ENCODE data around the gene USP10.

Gene USP10

GRCh38 chr16:84752600-84752999 is 52.8 kb downstream of the USP10 start:
- DNase-seq (ENCODE audit: low read depth, low spot score) = no peak
- Histone ChIP-seq H3K36me3 (ENCODE audit: control insufficient read depth, insufficient read depth, low read length) (no peaks in the 10 kb centered on the region), H3K27me3 (ENCODE audit: control insufficient read depth, insufficient read depth, low read length) (no peaks in the 10 kb centered on the region), H3K27ac (ENCODE audit: low read length) (no peak overlapping the region), H3K9me3 (ENCODE audit: control insufficient read depth, insufficient read depth, low read length) (no peaks in the 10 kb centered on the region), H3K4me3 (ENCODE audit: low read length) (no peak overlapping the region), H3K4me1 (ENCODE audit: control insufficient read depth, insufficient read depth, low read length) (0 out of 2 replicates have a peak, but pooled peaks cover 2% of the 10 kb centered on the region)
- WGBS (ENCODE audit: insufficient coverage, insufficient read length) = 100% methylated on average over 1 of the region's 8 CpGs

DNA sequence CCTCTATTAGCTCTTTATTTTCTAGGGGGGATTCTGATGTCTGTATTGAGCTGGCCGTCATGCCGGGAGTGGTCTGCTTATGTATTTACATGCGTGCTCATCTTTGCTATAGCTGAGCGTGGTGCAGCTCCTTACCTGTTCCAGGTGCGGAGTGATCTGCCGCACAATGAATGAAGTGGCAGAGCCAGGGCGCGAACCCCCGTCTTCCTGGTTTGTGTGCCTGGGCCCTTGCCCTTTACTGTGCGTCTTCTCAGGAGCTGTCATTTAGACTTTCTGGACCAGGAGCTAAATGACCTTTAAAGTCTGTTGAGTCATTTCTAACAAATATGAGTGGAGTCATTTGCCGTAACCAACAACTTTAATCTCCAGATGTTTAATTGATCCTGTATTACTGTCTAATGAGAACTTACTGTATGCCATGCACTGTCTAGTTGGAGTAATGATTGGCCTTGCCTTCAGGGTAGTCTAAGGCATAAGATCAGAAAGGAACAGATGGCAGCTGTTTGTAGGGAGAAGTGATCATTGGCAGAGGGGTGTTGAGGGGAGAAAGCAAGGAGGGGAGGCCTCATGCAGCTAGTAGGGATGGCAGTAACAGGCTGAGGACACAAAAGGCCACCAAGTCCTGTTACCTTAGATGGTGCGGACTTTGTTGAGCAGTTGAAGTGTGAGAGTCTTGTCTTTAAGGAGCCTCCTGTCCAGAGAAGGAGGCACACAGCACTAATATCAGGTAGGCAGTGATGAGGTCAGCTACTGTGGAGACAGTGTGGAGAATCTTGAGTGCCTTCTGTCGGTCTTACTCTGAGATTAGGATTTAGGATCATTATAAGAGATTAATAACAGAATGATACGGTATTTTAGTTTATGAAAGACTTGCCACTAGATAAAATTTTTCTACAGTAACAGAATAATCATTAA is 53.9 kb downstream of the USP10 start:
- no peaks in the 10 kb centered on the region for H3K9me3 ChIP-seq (ENCODE audit: control insufficient read depth, insufficient read depth, low read length)
- no peaks in the 10 kb centered on the region for H3K27me3 ChIP-seq (ENCODE audit: control insufficient read depth, insufficient read depth, low read length)
- H3K27ac ChIP-seq (ENCODE audit: low read length) = no peak overlapping the region
- 0 out of 2 replicates have a peak, but pooled peaks cover 2% of the 10 kb centered on the region for H3K4me1 ChIP-seq (ENCODE audit: control insufficient read depth, insufficient read depth, low read length)
- no peaks in the 10 kb centered on the region; the same call in 1 of the 2 replicates for H3K36me3 ChIP-seq (ENCODE audit: control insufficient read depth, insufficient read depth, low read length)
- DNase-seq (ENCODE audit: low read depth, low spot score) = no peak
- no peak overlapping the region for H3K4me3 ChIP-seq (ENCODE audit: low read length)
- WGBS (ENCODE audit: insufficient coverage, insufficient read length) = no CpG with 5 or more reads among the region's 14 CpGs

DNA sequence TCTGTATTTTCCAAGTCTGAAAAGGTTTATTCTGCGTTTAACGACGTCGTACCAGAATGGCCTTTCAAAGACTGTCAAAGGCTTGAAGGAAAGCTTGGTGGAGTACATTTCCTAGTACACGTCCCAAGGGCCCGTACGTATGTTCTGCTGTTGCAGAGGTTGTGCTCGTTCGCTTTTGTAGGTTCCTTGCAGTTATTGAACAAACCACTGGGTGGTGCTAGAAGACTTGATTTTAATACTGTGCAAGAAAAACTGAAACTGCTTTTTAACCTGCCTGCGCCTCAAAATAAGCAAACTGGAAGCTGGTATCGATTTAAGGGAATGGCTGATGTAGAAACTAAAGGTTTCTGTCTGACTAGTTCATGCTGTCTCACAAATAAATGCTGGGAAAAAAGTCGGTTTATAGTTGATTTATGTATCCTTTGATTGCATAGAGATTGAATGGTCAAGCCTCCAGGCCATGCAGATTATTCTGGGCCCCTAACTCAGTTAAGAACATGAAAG is 54.6 kb downstream of the USP10 start:
- no peak overlapping the region for H3K4me3 ChIP-seq (ENCODE audit: low read length)
- peak; percentile 71 for DNase-seq (ENCODE audit: low read depth, low spot score)
- no peaks in the 10 kb centered on the region for H3K27me3 ChIP-seq (ENCODE audit: control insufficient read depth, insufficient read depth, low read length)
- no peaks in the 10 kb centered on the region for H3K9me3 ChIP-seq (ENCODE audit: control insufficient read depth, insufficient read depth, low read length)
- H3K36me3 ChIP-seq (ENCODE audit: control insufficient read depth, insufficient read depth, low read length) = no peaks in the 10 kb centered on the region; the same call in 1 of the 2 replicates
- H3K4me1 ChIP-seq (ENCODE audit: control insufficient read depth, insufficient read depth, low read length) = 0 out of 2 replicates have a peak, but pooled peaks cover 2% of the 10 kb centered on the region
- WGBS (ENCODE audit: insufficient coverage, insufficient read length) = no CpG with 5 or more reads among the region's 12 CpGs
- H3K27ac ChIP-seq (ENCODE audit: low read length) = no peak overlapping the region

DNA sequence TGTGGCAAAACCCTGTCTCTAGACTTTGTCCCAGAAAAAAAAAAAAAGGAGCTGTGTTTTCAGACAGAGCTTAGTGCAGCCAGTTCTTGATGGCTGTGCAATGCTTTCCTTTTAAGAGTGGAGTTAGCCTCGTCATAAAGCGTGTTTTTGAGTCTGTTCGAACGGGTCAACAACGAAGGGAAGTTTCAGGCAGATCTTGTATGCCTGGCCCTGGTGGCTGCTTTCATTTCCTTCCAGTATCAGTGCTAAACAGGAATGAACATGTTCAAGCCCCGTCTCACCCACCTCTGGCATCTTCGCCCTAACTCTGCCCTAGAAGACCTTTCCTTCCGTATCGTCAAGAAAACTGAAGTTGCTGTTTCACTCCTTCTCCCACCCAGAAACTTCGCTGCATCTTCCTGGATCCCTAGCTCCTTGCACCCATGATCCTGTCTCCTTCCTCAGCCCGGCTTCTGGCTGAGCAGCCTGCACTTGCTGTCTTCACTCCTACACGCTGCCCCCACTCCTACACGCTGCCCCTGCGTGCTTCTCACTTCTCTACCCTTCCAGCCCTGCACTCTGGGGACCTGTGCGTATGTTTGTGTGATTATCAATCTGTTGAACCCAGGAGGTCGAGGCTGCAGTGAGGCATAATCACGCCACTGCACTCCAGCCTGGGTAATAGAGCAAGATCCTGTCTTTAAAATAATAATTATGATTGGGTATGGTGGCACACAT is 55.3 kb downstream of the USP10 start:
- H3K36me3 ChIP-seq (ENCODE audit: control insufficient read depth, insufficient read depth, low read length) = no peaks in the 10 kb centered on the region; the same call in 1 of the 2 replicates
- H3K27ac ChIP-seq (ENCODE audit: low read length) = no peak overlapping the region
- H3K4me3 ChIP-seq (ENCODE audit: low read length) = no peak overlapping the region
- H3K27me3 ChIP-seq (ENCODE audit: control insufficient read depth, insufficient read depth, low read length) = no peaks in the 10 kb centered on the region
- no CpG with 5 or more reads among the region's 17 CpGs for WGBS (ENCODE audit: insufficient coverage, insufficient read length)
- H3K4me1 ChIP-seq (ENCODE audit: control insufficient read depth, insufficient read depth, low read length) = 0 out of 2 replicates have a peak, but pooled peaks cover 2% of the 10 kb centered on the region
- H3K9me3 ChIP-seq (ENCODE audit: control insufficient read depth, insufficient read depth, low read length) = no peaks in the 10 kb centered on the region
- no peak for DNase-seq (ENCODE audit: low read depth, low spot score)

DNA sequence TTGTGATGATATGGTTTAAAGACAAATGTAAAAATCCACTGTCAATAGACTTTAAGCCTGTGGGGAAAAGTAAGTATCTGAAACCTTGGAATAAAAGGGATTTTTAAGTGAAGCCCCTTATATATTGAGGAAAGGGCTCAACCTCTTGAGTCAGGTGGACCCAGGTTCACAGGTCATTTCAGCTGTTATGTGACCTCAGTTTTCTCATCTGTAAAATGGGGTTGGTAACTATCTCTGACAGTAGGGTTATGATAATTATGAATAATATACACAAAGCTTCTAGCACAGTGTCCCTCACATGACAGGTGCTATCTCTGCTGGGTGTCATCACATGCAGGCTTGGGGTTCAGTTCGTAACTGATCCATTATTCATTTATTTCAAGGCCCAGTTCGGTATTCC is 57.0 kb downstream of the USP10 start:
- Histone ChIP-seq H3K4me3 (ENCODE audit: low read length) (no peak overlapping the region), H3K36me3 (ENCODE audit: control insufficient read depth, insufficient read depth, low read length) (peaks cover 5% of the 10 kb centered on the region), H3K9me3 (ENCODE audit: control insufficient read depth, insufficient read depth, low read length) (no peaks in the 10 kb centered on the region), H3K27ac (ENCODE audit: low read length) (no peak overlapping the region), H3K4me1 (ENCODE audit: control insufficient read depth, insufficient read depth, low read length) (0 out of 2 replicates have a peak, but pooled peaks cover 2% of the 10 kb centered on the region), H3K27me3 (ENCODE audit: control insufficient read depth, insufficient read depth, low read length) (no peaks in the 10 kb centered on the region)
- no peak for DNase-seq (ENCODE audit: low read depth, low spot score)
- WGBS (ENCODE audit: insufficient coverage, insufficient read length) = no CpG with 5 or more reads among the region's 2 CpGs

- Histone ChIP-seq H3K9me3 (ENCODE audit: control insufficient read depth, insufficient read depth, low read length) (no peaks in the 10 kb centered on the region), H3K4me3 (ENCODE audit: low read length) (no peak overlapping the region), H3K4me1 (ENCODE audit: control insufficient read depth, insufficient read depth, low read length) (0 out of 2 replicates have a peak, but pooled peaks cover 2% of the 10 kb centered on the region), H3K27ac (ENCODE audit: low read length) (no peak overlapping the region), H3K27me3 (ENCODE audit: control insufficient read depth, insufficient read depth, low read length) (no peaks in the 10 kb centered on the region), H3K36me3 (ENCODE audit: control insufficient read depth, insufficient read depth, low read length) (peaks cover 8% of the 10 kb centered on the region)
- no peak for DNase-seq (ENCODE audit: low read depth, low spot score)
- no CpG with 5 or more reads among the region's 7 CpGs for WGBS (ENCODE audit: insufficient coverage, insufficient read length)
Observed at GRCh38 chr16:84758627-84759026, 58.8 kb downstream of the USP10 start.

GRCh38 chr16:84759061-84759460 is 59.3 kb downstream of the USP10 start:
- Histone ChIP-seq H3K4me3 (ENCODE audit: low read length) (no peak overlapping the region), H3K4me1 (ENCODE audit: control insufficient read depth, insufficient read depth, low read length) (0 out of 2 replicates have a peak, but pooled peaks cover 2% of the 10 kb centered on the region), H3K9me3 (ENCODE audit: control insufficient read depth, insufficient read depth, low read length) (no peaks in the 10 kb centered on the region), H3K27me3 (ENCODE audit: control insufficient read depth, insufficient read depth, low read length) (no peaks in the 10 kb centered on the region), H3K36me3 (ENCODE audit: control insufficient read depth, insufficient read depth, low read length) (peaks cover 9% of the 10 kb centered on the region), H3K27ac (ENCODE audit: low read length) (no peak overlapping the region)
- no CpG with 5 or more reads among the region's 8 CpGs for WGBS (ENCODE audit: insufficient coverage, insufficient read length)
- no peak for DNase-seq (ENCODE audit: low read depth, low spot score)

DNA sequence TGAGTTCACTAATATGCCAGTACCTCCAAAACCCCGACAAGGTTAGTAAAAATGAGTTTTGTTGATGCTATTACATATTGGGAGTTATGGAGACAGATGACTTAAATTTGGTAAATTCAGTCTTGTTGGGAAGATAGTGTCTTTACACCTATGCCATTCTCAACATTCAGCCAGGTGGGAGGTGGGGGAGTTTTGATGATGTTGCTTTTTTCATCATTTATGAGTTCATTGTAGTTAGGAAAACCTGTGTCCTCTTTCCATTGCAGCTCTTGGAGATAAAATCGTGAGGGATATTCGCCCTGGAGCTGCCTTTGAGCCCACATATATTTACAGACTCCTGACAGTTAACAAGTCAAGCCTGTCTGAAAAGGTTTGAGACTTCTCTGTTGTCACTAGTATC is 60.1 kb downstream of the USP10 start:
- Histone ChIP-seq H3K4me1 (ENCODE audit: control insufficient read depth, insufficient read depth, low read length) (0 out of 2 replicates have a peak, but pooled peaks cover 2% of the 10 kb centered on the region), H3K36me3 (ENCODE audit: control insufficient read depth, insufficient read depth, low read length) (peaks cover 13% of the 10 kb centered on the region), H3K9me3 (ENCODE audit: control insufficient read depth, insufficient read depth, low read length) (no peaks in the 10 kb centered on the region), H3K27me3 (ENCODE audit: control insufficient read depth, insufficient read depth, low read length) (no peaks in the 10 kb centered on the region), H3K4me3 (ENCODE audit: low read length) (no peak overlapping the region), H3K27ac (ENCODE audit: low read length) (no peak overlapping the region)
- no CpG with 5 or more reads among the region's 3 CpGs for WGBS (ENCODE audit: insufficient coverage, insufficient read length)
- DNase-seq (ENCODE audit: low read depth, low spot score) = no peak

DNA sequence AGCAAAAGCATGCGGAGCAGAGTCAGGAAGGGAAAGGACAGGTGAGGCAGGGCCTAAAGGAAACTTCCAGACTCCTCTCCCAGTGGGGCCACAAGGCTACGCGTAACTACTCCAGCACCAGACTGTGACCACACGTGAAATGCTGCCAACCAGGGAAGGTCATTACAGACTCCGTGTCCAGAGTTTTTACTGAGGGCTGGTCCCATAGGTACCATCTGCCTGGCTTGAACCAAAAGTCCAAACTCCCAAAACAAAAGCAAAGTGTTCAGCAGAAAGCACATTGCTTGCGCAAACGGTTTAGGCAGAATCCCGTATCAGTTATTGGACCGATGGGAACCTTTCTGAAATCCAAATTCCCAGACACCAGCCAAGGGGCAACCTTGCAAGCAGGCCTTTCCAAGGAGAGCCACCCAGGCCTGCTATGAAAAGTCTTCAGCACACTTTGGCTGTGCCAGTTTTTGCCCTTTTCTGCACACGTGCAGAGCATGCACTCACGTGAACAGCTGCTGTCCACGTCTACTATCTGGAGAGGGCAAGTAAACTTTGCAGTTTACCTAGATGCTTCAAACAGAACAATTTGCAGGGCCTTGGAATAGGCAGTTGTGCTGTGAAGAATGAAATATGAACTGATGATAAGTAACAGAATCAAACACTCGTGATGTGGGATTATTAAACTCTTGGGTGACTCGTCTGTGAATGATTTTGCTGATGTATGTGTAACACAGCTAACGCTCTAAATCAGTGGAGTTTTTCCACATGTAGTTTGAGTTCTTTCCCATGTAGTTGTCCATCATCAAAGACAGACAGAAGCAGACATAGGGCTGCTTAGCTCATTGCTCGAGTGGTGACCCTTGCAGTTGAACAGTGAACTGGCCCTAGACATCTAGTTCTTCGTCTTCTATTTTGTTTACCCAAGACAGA is 61.9 kb downstream of the USP10 start:
- H3K36me3 ChIP-seq (ENCODE audit: control insufficient read depth, insufficient read depth, low read length) = peaks cover 21% of the 10 kb centered on the region
- no peaks in the 10 kb centered on the region for H3K27me3 ChIP-seq (ENCODE audit: control insufficient read depth, insufficient read depth, low read length)
- WGBS (ENCODE audit: insufficient coverage, insufficient read length) = no CpG with 5 or more reads among the region's 17 CpGs
- H3K4me1 ChIP-seq (ENCODE audit: control insufficient read depth, insufficient read depth, low read length) = no peaks in the 10 kb centered on the region
- H3K4me3 ChIP-seq (ENCODE audit: low read length) = no peak overlapping the region
- DNase-seq (ENCODE audit: low read depth, low spot score) = no peak
- H3K27ac ChIP-seq (ENCODE audit: low read length) = no peak overlapping the region
- H3K9me3 ChIP-seq (ENCODE audit: control insufficient read depth, insufficient read depth, low read length) = no peaks in the 10 kb centered on the region
